WTC11 (cell line): ENCODE data around the gene CD79A. TPM values are rescaled to one million over a fixed set of nuclear protein-coding genes. Genes with fewer than 3 reads are reported as not detected.
A peak's percentile ranks its signal among the peaks of the same experiment; 100 is the strongest.

Experiments
- ATAC-seq: fragments of 200-7000 bp; cut with Tn5 transposase; 2 replicates; pipeline ENCODE4 v1.10.0; 2021; ENCODE audit warnings: mild to moderate bottlenecking, moderate library complexity
- CTCF ChIA-PET: fragments of 300-600 bp; sonication (Branson Sonifier 250); formaldehyde crosslinking; loops from one replicate; lab custom pipeline; 2021; ENCODE audit warnings: antibody characterized with exemption; lab: Charles Lee
- POLR2A ChIA-PET: fragments of 350-600 bp; sonication (Branson Sonifier 250); formaldehyde crosslinking; loops from one replicate; lab custom pipeline; 2021; ENCODE audit warnings: antibody characterized with exemption; lab: Charles Lee
- DNase-seq: peaks from one replicate; pipeline ENCODE4 v3.0.0; 2021; ENCODE audit warnings: low spot score
- H3K27ac Mint-ChIP-seq: 2 replicates; pipeline ENCODE4 v1.8.0; 2021; ENCODE audit warnings: mixed read lengths
- H3K27me3 Mint-ChIP-seq: 2 replicates; pipeline ENCODE4 v1.8.0; 2021; ENCODE audit warnings: low read depth, mild to moderate bottlenecking, moderate library complexity, mixed read lengths
- H3K36me3 Mint-ChIP-seq: 2 replicates; pipeline ENCODE4 v1.8.0; 2021; ENCODE audit warnings: mixed read lengths
- H3K4me1 Mint-ChIP-seq: 2 replicates; pipeline ENCODE4 v1.8.0; 2022; ENCODE audit warnings: mixed read lengths
- H3K4me3 Mint-ChIP-seq: 2 replicates; pipeline ENCODE4 v1.8.0; 2021; ENCODE audit warnings: mild to moderate bottlenecking, moderate library complexity, mixed read lengths
- H3K9me3 Mint-ChIP-seq: 2 replicates; pipeline ENCODE4 v1.8.0; 2021; ENCODE audit warnings: mixed read lengths
- CREM ChIP-seq: sonication (generic); formaldehyde crosslinking; IDR thresholded peaks from 2 replicates; pipeline ENCODE4 v1.8.1; 2022; ENCODE audit warnings: mild to moderate bottlenecking, missing genetic modification reagents, moderate library complexity
- ETV6 ChIP-seq: sonication (generic); formaldehyde crosslinking; IDR thresholded peaks from 2 replicates; pipeline ENCODE4 v1.8.1; 2022; ENCODE audit warnings: mild to moderate bottlenecking, missing genetic modification reagents
- FOXJ3 ChIP-seq: sonication (generic); formaldehyde crosslinking; IDR thresholded peaks from 2 replicates; pipeline ENCODE4 v1.9.0; 2021; ENCODE audit warnings: missing genetic modification reagents, mild to moderate bottlenecking, borderline replicate concordance
- GRHL2 ChIP-seq: fragments of 250-450 bp; sonication (Bioruptor Pico); IDR thresholded peaks from 2 replicates; pipeline ENCODE4 v1.8.0; 2022; ENCODE audit warnings: mild to moderate bottlenecking, moderate library complexity; ENCODE audit not compliant: insufficient replicate concordance, severe bottlenecking
- HMGA2 ChIP-seq: fragments of 250-450 bp; sonication (Bioruptor Pico); IDR thresholded peaks from 2 replicates; pipeline ENCODE4 v1.4.0; 2021; ENCODE audit warnings: mild to moderate bottlenecking, moderate library complexity
- JAZF1 ChIP-seq: fragments of 250-450 bp; sonication (Bioruptor Pico); IDR thresholded peaks from 2 replicates; pipeline ENCODE4 v1.9.0; 2021; ENCODE audit warnings: moderate library complexity, mild to moderate bottlenecking, inconsistent platforms
- NFYB ChIP-seq: sonication (generic); formaldehyde crosslinking; conservative IDR thresholded peaks from 2 replicates; pipeline ENCODE4 v1.8.0; 2022; ENCODE audit warnings: low read depth, missing genetic modification reagents
- NR3C1 ChIP-seq: sonication (generic); formaldehyde crosslinking; conservative IDR thresholded peaks from 2 replicates; pipeline ENCODE4 v1.8.1; 2023; ENCODE audit warnings: low read depth, mild to moderate bottlenecking, missing genetic modification reagents
- RELA ChIP-seq: sonication (generic); formaldehyde crosslinking; IDR thresholded peaks from 2 replicates; pipeline ENCODE4 v1.8.1; 2022; ENCODE audit warnings: missing genetic modification reagents, mild to moderate bottlenecking, borderline replicate concordance
- SMAD3 ChIP-seq: sonication (generic); formaldehyde crosslinking; IDR thresholded peaks from 2 replicates; pipeline ENCODE4 v1.8.0; 2022; ENCODE audit warnings: missing genetic modification reagents, mild to moderate bottlenecking, borderline replicate concordance
- SP1 ChIP-seq: sonication (generic); formaldehyde crosslinking; conservative IDR thresholded peaks from 2 replicates; pipeline ENCODE4 v1.8.1; 2022; ENCODE audit warnings: missing genetic modification reagents
- TP53 ChIP-seq: sonication (generic); formaldehyde crosslinking; IDR thresholded peaks from 2 replicates; pipeline ENCODE4 v1.8.1; 2023; ENCODE audit warnings: mild to moderate bottlenecking, missing genetic modification reagents
- USF1 ChIP-seq: sonication (generic); formaldehyde crosslinking; IDR thresholded peaks from 2 replicates; pipeline ENCODE4 v1.8.0; 2022; ENCODE audit warnings: mild to moderate bottlenecking, missing genetic modification reagents
- ZBTB21 ChIP-seq: sonication (generic); formaldehyde crosslinking; IDR thresholded peaks from 2 replicates; pipeline ENCODE4 v1.8.1; 2023; ENCODE audit warnings: mild to moderate bottlenecking, missing genetic modification reagents, borderline replicate concordance
- ZBTB43 ChIP-seq: sonication (generic); formaldehyde crosslinking; IDR thresholded peaks from 2 replicates; pipeline ENCODE4 v1.8.1; 2023; ENCODE audit warnings: mild to moderate bottlenecking, missing genetic modification reagents
- total RNA-seq: library from RNA; stranded (reverse); gene quantifications from 3 replicates; pipeline ENCODE4 v1.2.3, GENCODE V29; 2021
- TF ChIP-seq, protein P1 (sequence below): sonication (generic); formaldehyde crosslinking; conservative IDR thresholded peaks from 2 replicates; pipeline ENCODE4 v1.8.1; 2023; ENCODE audit warnings: mild to moderate bottlenecking, low read depth, missing genetic modification reagents, moderate library complexity
- TF ChIP-seq, protein P2 (sequence below): sonication (generic); formaldehyde crosslinking; IDR thresholded peaks from 2 replicates; pipeline ENCODE4 v1.8.1; 2022; ENCODE audit warnings: mild to moderate bottlenecking, missing genetic modification reagents, moderate library complexity, borderline replicate concordance

The CD79A gene
- total RNA-seq, 1 experiment from 2014 or later, result 0.42 TPM

GRCh38 chr19:41845001-41845050 lies 32.3 kb upstream of the CD79A start, which contains the start of gene DMRTC2:
Gene DMRTC2, plus strand, starts transcription at chr19:41845042. Its CDS starts 2,387 bp downstream, at chr19:41847429.
- Mint-ChIP-seq H3K4me3 (no peak within 1 kb of the TSS), H3K27me3 (peaks cover 49% of the 10 kb centered on the region), H3K36me3 (no peaks in the 10 kb centered on the region), H3K27ac (no peak within 1 kb of the TSS), H3K9me3 (peaks cover 11% of the 10 kb centered on the region), H3K4me1 (no peaks in the 10 kb centered on the region)
- DNase-seq (no peak), ATAC-seq (no peak)
- TF ChIP-seq RELA (no peak), JAZF1 (CRISPR knock-in tag) (no peak), HMGA2 (no peak), GRHL2 (CRISPR knock-in tag) (no peak), FOXJ3 (CRISPR knock-in tag) (no peak), ETV6 (CRISPR knock-in tag) (no peak), SP1 (no peak), TP53 (CRISPR knock-in tag) (no peak), ZBTB21 (CRISPR knock-in tag) (no peak), NR3C1 (no peak), SMAD3 (CRISPR knock-in tag) (no peak), USF1 (CRISPR knock-in tag) (no peak)
- TF ChIP-seq, protein P1, sequence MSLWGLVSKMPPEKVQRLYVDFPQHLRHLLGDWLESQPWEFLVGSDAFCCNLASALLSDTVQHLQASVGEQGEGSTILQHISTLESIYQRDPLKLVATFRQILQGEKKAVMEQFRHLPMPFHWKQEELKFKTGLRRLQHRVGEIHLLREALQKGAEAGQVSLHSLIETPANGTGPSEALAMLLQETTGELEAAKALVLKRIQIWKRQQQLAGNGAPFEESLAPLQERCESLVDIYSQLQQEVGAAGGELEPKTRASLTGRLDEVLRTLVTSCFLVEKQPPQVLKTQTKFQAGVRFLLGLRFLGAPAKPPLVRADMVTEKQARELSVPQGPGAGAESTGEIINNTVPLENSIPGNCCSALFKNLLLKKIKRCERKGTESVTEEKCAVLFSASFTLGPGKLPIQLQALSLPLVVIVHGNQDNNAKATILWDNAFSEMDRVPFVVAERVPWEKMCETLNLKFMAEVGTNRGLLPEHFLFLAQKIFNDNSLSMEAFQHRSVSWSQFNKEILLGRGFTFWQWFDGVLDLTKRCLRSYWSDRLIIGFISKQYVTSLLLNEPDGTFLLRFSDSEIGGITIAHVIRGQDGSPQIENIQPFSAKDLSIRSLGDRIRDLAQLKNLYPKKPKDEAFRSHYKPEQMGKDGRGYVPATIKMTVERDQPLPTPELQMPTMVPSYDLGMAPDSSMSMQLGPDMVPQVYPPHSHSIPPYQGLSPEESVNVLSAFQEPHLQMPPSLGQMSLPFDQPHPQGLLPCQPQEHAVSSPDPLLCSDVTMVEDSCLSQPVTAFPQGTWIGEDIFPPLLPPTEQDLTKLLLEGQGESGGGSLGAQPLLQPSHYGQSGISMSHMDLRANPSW (CRISPR knock-in tag), result no peak
- TF ChIP-seq, protein P2, sequence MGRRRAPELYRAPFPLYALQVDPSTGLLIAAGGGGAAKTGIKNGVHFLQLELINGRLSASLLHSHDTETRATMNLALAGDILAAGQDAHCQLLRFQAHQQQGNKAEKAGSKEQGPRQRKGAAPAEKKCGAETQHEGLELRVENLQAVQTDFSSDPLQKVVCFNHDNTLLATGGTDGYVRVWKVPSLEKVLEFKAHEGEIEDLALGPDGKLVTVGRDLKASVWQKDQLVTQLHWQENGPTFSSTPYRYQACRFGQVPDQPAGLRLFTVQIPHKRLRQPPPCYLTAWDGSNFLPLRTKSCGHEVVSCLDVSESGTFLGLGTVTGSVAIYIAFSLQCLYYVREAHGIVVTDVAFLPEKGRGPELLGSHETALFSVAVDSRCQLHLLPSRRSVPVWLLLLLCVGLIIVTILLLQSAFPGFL (CRISPR knock-in tag), result no peak
- ChIA-PET CTCF (interaction anchor here (0.8 to 2.1 kb wide), 3 partner anchors 15 to 92 kb away, joined by 3 to 6 read pairs (median 3); no protein-coding TSS in a partner anchor), POLR2A (no interaction called here)

DNA sequence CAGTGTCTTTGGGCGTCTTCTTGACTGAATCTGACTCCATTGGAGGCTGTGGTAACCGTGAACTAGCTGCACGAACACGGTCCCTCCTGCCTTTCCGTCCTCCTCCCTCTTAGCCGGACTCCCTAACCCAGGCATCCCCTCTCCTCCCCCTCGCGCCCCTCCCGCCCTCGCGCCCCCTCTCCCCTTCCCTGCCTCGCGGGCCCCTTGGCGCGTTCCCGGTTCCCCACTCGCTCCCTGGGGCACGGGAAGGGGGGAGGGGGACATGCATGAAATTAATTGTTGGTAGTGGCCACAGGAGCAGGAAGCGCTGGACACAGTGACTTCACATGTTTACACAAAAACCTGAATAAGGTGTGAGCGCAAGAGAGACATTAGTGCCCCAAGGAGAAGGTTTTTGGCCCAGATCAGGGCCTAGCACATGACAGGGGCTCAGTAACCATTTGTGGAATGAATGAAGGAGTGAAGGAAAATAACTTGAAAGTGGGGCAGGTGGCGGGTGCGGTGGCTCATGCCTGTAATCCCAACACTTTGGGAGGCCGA lies 32.0 kb upstream of the CD79A start:
- CTCF ChIA-PET, result interaction anchor here (0.8 to 1.1 kb wide), 2 partner anchors 14 to 50 kb away, joined by 3 read pairs; no protein-coding TSS in a partner anchor
- Mint-ChIP-seq H3K4me1 (no peaks in the 10 kb centered on the region), H3K36me3 (no peaks in the 10 kb centered on the region), H3K27me3 (peaks cover 46% of the 10 kb centered on the region), H3K27ac (no peak overlapping the region), H3K4me3 (no peak overlapping the region), H3K9me3 (peaks cover 11% of the 10 kb centered on the region)
- TF ChIP-seq ZBTB43 (CRISPR knock-in tag), result 0 out of 2 replicates have a peak, but pooled peaks have one; percentile 3
- no peak for TF ChIP-seq CREM
- ATAC-seq (no peak), DNase-seq (no peak)
- POLR2A ChIA-PET, result no interaction called here

DNA sequence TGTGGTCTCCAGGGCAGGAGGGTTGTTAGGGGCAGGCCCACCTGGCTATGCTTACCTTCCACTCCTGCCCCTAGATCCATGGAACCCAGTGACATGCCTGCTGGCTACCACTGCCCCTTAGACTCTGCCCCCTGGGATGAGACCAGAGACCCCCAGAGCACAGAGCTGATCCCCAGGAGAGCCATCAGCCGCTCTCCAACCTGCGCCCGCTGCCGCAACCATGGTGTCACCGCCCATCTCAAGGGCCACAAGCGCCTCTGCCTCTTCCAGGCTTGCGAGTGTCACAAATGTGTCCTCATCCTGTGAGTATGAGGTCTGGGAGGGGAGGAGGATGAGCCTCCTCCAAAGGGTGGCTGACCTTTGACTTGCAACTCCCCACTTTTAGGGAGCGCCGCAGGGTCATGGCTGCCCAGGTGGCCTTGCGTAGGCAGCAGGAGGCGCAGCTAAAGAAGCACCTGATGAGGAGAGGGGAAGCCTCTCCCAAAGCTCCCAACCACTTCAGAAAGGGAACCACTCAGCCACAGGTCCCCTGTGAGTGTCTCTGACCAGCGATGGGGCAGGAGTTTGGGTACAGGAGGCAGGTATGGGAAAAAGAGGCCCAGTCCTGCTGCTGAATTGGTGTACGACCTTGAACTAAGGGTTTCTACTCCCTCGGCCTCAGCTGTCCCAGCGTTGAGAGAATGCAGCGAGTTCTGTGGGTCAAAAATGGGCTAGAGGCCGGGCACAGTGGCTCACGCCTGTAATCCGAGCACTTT lies 29.6 kb upstream of the CD79A start:
- Mint-ChIP-seq H3K4me1 (peaks cover 10% of the 10 kb centered on the region), H3K27ac (no peak overlapping the region), H3K27me3 (peaks cover 46% of the 10 kb centered on the region), H3K36me3 (no peaks in the 10 kb centered on the region), H3K9me3 (peaks cover 11% of the 10 kb centered on the region), H3K4me3 (no peak overlapping the region)
- ATAC-seq (no peak), DNase-seq (no peak)
- ChIA-PET CTCF (interaction anchor here (1.2 to 5.3 kb wide), 2 partner anchors 11 kb away, joined by 3 to 31 read pairs; no protein-coding TSS in a partner anchor), POLR2A (no interaction called here)
- no peak for TF ChIP-seq CREM
- TF ChIP-seq NFYB, result no peak
- no peak for TF ChIP-seq JAZF1 (CRISPR knock-in tag)
